DND-41 (cell line): Measurements from ENCODE around the gene FABP7.

ENCODE experiments used
- ATAC-seq: fragments of 200-7000 bp; cut with Tn5 transposase; 3 replicates; pipeline ENCODE4 v1.9.1; 2021; ENCODE audit warnings: low read depth; ENCODE audit not compliant: insufficient read depth
- DNase-seq: peaks from one replicate; pipeline ENCODE4 v3.0.0-alpha.2; 2020
- H2AFZ ChIP-seq: 2 replicates; pipeline ENCODE4 v1.6.0; 2012; ENCODE audit warnings: low read depth, low read length
- H3K27ac ChIP-seq: 2 replicates; pipeline ENCODE4 v1.5.1; 2012; ENCODE audit warnings: low read length, inconsistent platforms
- H3K27me3 ChIP-seq: fragments of 200-600 bp; sonication (generic); 2 replicates; pipeline ENCODE4 v1.6.0; 2012; ENCODE audit warnings: low read length, mild to moderate bottlenecking, inconsistent platforms; ENCODE audit not compliant: insufficient read depth, poor library complexity
- H3K36me3 ChIP-seq: 2 replicates; pipeline ENCODE4 v1.5.1; 2012; ENCODE audit warnings: low read length, inconsistent platforms; ENCODE audit not compliant: insufficient read depth
- H3K4me1 ChIP-seq: 2 replicates; pipeline ENCODE4 v1.5.1; 2012; ENCODE audit warnings: mild to moderate bottlenecking, low read length; ENCODE audit not compliant: insufficient read depth
- H3K4me2 ChIP-seq: 2 replicates; pipeline ENCODE4 v1.6.0; 2012; ENCODE audit warnings: mild to moderate bottlenecking, moderate library complexity, low read length, inconsistent platforms; ENCODE audit not compliant: insufficient read depth
- H3K4me3 ChIP-seq, 2 experiments: fragments of 200-600 bp in 1 of 2; shearing (Covaris generic) in 1 of 2; 2 replicates each; pipeline ENCODE4 v1.5.1; 2012 to 2016; ENCODE audit warnings: inconsistent platforms in 2 of 2, low read length in 2 of 2, mild to moderate bottlenecking in 2 of 2, low read depth in 1 of 2, moderate library complexity in 1 of 2
- H3K79me2 ChIP-seq: 2 replicates; pipeline ENCODE4 v1.6.0; 2012; ENCODE audit warnings: low read length, inconsistent platforms; ENCODE audit not compliant: insufficient read depth
- H3K9ac ChIP-seq: 2 replicates; pipeline ENCODE4 v1.6.0; 2012; ENCODE audit warnings: low read depth, mild to moderate bottlenecking, inconsistent platforms, low read length, moderate library complexity
- H3K9me3 ChIP-seq: 2 replicates; pipeline ENCODE4 v1.5.1; 2012; ENCODE audit warnings: low read length, moderate library complexity, mild to moderate bottlenecking, inconsistent platforms; ENCODE audit not compliant: insufficient read depth, severe bottlenecking
- H4K20me1 ChIP-seq: 2 replicates; pipeline ENCODE4 v1.6.0; 2012; ENCODE audit warnings: low read length; ENCODE audit not compliant: insufficient read depth
- EZH2 ChIP-seq: IDR thresholded peaks from 3 replicates; pipeline ENCODE4 v1.6.1; 2012; ENCODE audit warnings: borderline replicate concordance, low read depth, mild to moderate bottlenecking, moderate library complexity, low read length, inconsistent platforms; ENCODE audit not compliant: severe bottlenecking
- TF ChIP-seq, protein P1 (sequence below): IDR thresholded peaks from 2 replicates; pipeline ENCODE4 v1.5.1; 2012; ENCODE audit warnings: borderline replicate concordance, low read length, moderate library complexity, mild to moderate bottlenecking; ENCODE audit not compliant: poor library complexity, severe bottlenecking; ENCODE audit errors: extremely low read depth

Gene FABP7

DNA sequence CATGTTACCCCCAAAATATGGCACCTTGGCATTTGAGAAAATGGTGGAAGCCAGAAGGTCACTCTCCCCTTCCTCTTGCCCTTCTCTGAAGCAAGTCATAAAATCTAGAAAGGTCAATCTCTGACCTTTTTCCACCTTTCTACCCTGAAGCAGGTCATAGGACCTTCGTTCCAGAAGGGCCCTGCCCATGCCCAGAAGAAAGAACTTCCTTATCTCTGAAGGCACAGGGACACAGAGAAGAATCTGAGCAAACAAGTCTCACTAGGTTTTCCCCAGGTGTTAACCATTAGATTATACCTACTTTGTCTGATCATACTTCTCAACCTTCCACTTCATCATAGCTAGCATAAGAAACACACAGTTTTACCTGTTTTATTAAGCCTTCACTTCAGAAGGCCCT is 52.0 kb downstream of the FABP7 start:
- Histone ChIP-seq H3K27ac (no peak overlapping the region), H3K4me3 (no peak overlapping the region), H3K9me3 (no peaks in the 10 kb centered on the region), H3K27me3 (no peaks in the 10 kb centered on the region), H3K79me2 (no peaks in the 10 kb centered on the region), H3K9ac (no peak overlapping the region), H3K36me3 (no peaks in the 10 kb centered on the region), H3K4me1 (no peaks in the 10 kb centered on the region), H2AFZ (no peak overlapping the region), H4K20me1 (no peaks in the 10 kb centered on the region), H3K4me2 (no peak overlapping the region)
- DNase-seq = no peak
- no peak for ATAC-seq
- TF ChIP-seq EZH2 = no peak
- TF ChIP-seq, protein P1, sequence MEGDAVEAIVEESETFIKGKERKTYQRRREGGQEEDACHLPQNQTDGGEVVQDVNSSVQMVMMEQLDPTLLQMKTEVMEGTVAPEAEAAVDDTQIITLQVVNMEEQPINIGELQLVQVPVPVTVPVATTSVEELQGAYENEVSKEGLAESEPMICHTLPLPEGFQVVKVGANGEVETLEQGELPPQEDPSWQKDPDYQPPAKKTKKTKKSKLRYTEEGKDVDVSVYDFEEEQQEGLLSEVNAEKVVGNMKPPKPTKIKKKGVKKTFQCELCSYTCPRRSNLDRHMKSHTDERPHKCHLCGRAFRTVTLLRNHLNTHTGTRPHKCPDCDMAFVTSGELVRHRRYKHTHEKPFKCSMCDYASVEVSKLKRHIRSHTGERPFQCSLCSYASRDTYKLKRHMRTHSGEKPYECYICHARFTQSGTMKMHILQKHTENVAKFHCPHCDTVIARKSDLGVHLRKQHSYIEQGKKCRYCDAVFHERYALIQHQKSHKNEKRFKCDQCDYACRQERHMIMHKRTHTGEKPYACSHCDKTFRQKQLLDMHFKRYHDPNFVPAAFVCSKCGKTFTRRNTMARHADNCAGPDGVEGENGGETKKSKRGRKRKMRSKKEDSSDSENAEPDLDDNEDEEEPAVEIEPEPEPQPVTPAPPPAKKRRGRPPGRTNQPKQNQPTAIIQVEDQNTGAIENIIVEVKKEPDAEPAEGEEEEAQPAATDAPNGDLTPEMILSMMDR = no peak

DNA sequence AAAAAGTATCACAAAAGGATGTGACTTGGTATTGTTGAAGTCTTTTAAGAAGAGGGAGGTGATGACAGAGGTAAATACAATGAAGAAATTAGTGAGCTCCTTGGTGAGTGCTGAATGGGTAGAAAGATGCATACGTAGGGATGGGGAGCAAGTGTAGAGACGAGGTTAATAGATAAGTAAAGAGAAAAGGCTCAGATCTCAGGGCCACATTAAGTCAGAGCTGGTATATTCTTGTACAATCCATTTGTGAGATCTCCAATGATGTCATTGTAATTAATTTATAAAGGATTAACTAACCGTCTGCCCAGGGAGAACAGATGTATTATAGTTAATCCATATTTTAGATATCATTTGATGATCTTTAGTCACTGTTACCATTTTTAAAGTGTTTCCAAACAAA is 52.9 kb downstream of the FABP7 start:
- no peaks in the 10 kb centered on the region for H3K9me3 ChIP-seq
- H3K27me3 ChIP-seq = no peaks in the 10 kb centered on the region
- no peaks in the 10 kb centered on the region for H3K36me3 ChIP-seq
- ATAC-seq (no peak), DNase-seq (no peak)
- H3K4me3 ChIP-seq = no peak overlapping the region
- no peak overlapping the region for H3K27ac ChIP-seq
- H2AFZ ChIP-seq = no peak overlapping the region
- H3K79me2 ChIP-seq = no peaks in the 10 kb centered on the region
- no peak overlapping the region for H3K4me2 ChIP-seq
- no peaks in the 10 kb centered on the region for H3K4me1 ChIP-seq
- TF ChIP-seq EZH2 = no peak
- TF ChIP-seq, protein P1 = no peak
- no peak overlapping the region for H3K9ac ChIP-seq
- no peaks in the 10 kb centered on the region for H4K20me1 ChIP-seq

DNA sequence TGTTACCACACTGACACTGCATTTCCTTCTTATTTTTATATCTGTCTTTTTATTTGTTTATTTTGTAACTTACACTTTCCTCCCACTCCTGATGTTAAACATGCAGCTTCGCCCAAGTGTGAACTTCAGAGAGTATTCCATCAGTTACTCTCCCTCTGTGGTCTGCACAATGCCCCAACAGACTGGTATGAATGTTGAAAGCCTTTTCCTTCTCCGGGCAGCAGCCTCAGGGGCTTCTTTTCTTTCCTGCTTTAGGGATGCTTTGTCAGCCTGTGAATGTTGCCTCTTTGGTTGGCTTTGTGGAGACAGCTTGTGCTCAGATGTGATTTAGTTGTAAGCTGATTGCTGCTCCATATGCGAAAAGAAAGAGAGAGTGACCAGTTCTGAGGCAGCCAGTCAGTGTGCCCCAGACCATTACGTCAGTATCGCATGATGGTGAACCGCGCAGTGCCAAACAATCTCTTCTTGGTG is 53.5 kb downstream of the FABP7 start:
- ATAC-seq = no peak
- Histone ChIP-seq H3K9me3 (no peaks in the 10 kb centered on the region), H4K20me1 (no peaks in the 10 kb centered on the region), H3K27me3 (no peaks in the 10 kb centered on the region), H3K9ac (no peak overlapping the region), H3K4me1 (no peaks in the 10 kb centered on the region), H2AFZ (no peak overlapping the region), H3K27ac (no peak overlapping the region), H3K4me2 (no peak overlapping the region), H3K36me3 (no peaks in the 10 kb centered on the region), H3K4me3 (no peak overlapping the region), H3K79me2 (no peaks in the 10 kb centered on the region)
- no peak for DNase-seq
- no peak for TF ChIP-seq EZH2
- TF ChIP-seq, protein P1 = no peak
